22Rv1 (cell line): ENCODE measurements around the gene GPR151.

Experiments
- CTCF ChIP-seq: fragments of 450-650 bp; IDR thresholded peaks from 2 replicates; pipeline ENCODE4 v1.5.1; 2017; ENCODE audit warnings: mild to moderate bottlenecking
- ZFX ChIP-seq: fragments of 450-650 bp; IDR thresholded peaks from 2 replicates; pipeline ENCODE4 v1.6.1; 2017; ENCODE audit warnings: antibody characterized with exemption, borderline replicate concordance

- TF ChIP-seq CTCF (no peak), ZFX (no peak)
Observed at GRCh38 chr5:146539973-146540372, 24.0 kb upstream of the GPR151 start.
